Neuronal stem cell (in vitro differentiated cells): ENCODE data around the gene ZDHHC17.

Experiments
- DNase-seq: peaks from one replicate; pipeline ENCODE4 v3.0.0-alpha.2; 2013; ENCODE audit warnings: low spot score
- H2AFZ ChIP-seq: one replicate; pipeline ENCODE4 v1.6.1; 2013; ENCODE audit warnings: mild to moderate bottlenecking, low read length, inconsistent platforms
- H2AK5ac ChIP-seq: 2 replicates; pipeline ENCODE4 v1.6.1; 2013; ENCODE audit warnings: low read depth, mild to moderate bottlenecking, inconsistent platforms, low read length, moderate library complexity, mixed read lengths
- H2BK120ac ChIP-seq: 2 replicates; pipeline ENCODE4 v1.6.1; 2013; ENCODE audit warnings: low read depth, mild to moderate bottlenecking, inconsistent platforms, low read length, moderate library complexity, mixed read lengths
- H2BK12ac ChIP-seq: one replicate; pipeline ENCODE4 v1.6.1; 2013; ENCODE audit warnings: low read length, inconsistent platforms
- H2BK15ac ChIP-seq: 2 replicates; pipeline ENCODE4 v1.6.1; 2013; ENCODE audit warnings: mild to moderate bottlenecking, low read length, inconsistent platforms, mixed read lengths
- H2BK5ac ChIP-seq: one replicate; pipeline ENCODE4 v1.6.1; 2013; ENCODE audit warnings: inconsistent platforms, mild to moderate bottlenecking, low read length, moderate library complexity
- H3K14ac ChIP-seq: one replicate; pipeline ENCODE4 v1.6.1; 2013; ENCODE audit warnings: low read length, inconsistent platforms
- H3K18ac ChIP-seq: 2 replicates; pipeline ENCODE4 v1.6.1; 2013; ENCODE audit warnings: low read length, inconsistent platforms
- H3K23ac ChIP-seq: 2 replicates; pipeline ENCODE4 v1.6.1; 2013; ENCODE audit warnings: low read depth, mild to moderate bottlenecking, mixed read lengths, low read length, inconsistent platforms; ENCODE audit not compliant: poor library complexity
- H3K27ac ChIP-seq: replicated peaks from 3 replicates; pipeline ENCODE4 v1.5.1; 2013; ENCODE audit warnings: low read length, inconsistent platforms
- H3K27me3 ChIP-seq, 3 experiments: 2 replicates each; pipeline ENCODE4 v1.6.1; 2013; ENCODE audit warnings: low read length in 3 of 3, mild to moderate bottlenecking in 2 of 3, inconsistent platforms in 1 of 3, low read depth in 1 of 3, mixed read lengths in 1 of 3, moderate library complexity in 1 of 3; ENCODE audit not compliant: control insufficient read depth in 3 of 3, insufficient read depth in 3 of 3
- H3K36me3 ChIP-seq, 2 donors: replicated peaks in 1 of 2; 2 replicates each; pipeline ENCODE4 v1.6.1; 2013; ENCODE audit warnings: low read length in 2 of 2; ENCODE audit not compliant: control insufficient read depth in 2 of 2, insufficient read depth in 2 of 2
- H3K4ac ChIP-seq: 2 replicates; pipeline ENCODE4 v1.6.1; 2013; ENCODE audit warnings: inconsistent platforms, mild to moderate bottlenecking, low read length, moderate library complexity
- H3K4me1 ChIP-seq, 2 donors: 1 replicate in 1 of 2; 2 replicates in 1 of 2; pipeline ENCODE4 v1.6.1; 2013; ENCODE audit warnings: low read length in 2 of 2, low read depth in 1 of 2; ENCODE audit not compliant: control insufficient read depth in 2 of 2, insufficient read depth in 1 of 2
- H3K4me2 ChIP-seq: one replicate; pipeline ENCODE4 v1.6.1; 2013; ENCODE audit warnings: mild to moderate bottlenecking, low read length, inconsistent platforms; ENCODE audit not compliant: insufficient read depth, poor library complexity, severe bottlenecking
- H3K4me3 ChIP-seq, 2 donors: 2 replicates each; pipeline ENCODE4 v1.5.1; 2013; ENCODE audit warnings: low read length in 2 of 2, mild to moderate bottlenecking in 2 of 2, inconsistent platforms in 1 of 2, moderate library complexity in 1 of 2
- H3K79me1 ChIP-seq: one replicate; pipeline ENCODE4 v1.6.1; 2013; ENCODE audit warnings: low read depth, mild to moderate bottlenecking, inconsistent platforms, low read length, moderate library complexity
- H3K9ac ChIP-seq: one replicate; pipeline ENCODE4 v1.6.1; 2013; ENCODE audit warnings: mild to moderate bottlenecking, low read depth, low read length, inconsistent platforms; ENCODE audit not compliant: poor library complexity
- H3K9me3 ChIP-seq, 2 donors: replicated peaks in 1 of 2; 2 replicates each; pipeline versions ENCODE3 to v1.6.1; 2013; ENCODE audit warnings: low read length in 2 of 2, mild to moderate bottlenecking in 2 of 2, inconsistent platforms in 1 of 2, low read depth in 1 of 2, mixed read lengths in 1 of 2, moderate library complexity in 1 of 2; ENCODE audit not compliant: control insufficient read depth in 2 of 2, insufficient read depth in 1 of 2
- H4K8ac ChIP-seq: one replicate; pipeline ENCODE4 v1.6.1; 2013; ENCODE audit warnings: low read depth, mild to moderate bottlenecking, inconsistent platforms, low read length, moderate library complexity
- H4K91ac ChIP-seq: one replicate; pipeline ENCODE4 v1.6.1; 2013; ENCODE audit warnings: low read length, low read depth, mild to moderate bottlenecking, inconsistent platforms; ENCODE audit not compliant: poor library complexity
- WGBS, 2 donors: extraction: QIAGEN DNeasy Blood & Tissue Kit; methylation state at CpG; one replicate each; pipeline ENCODE4 v1.1.7; 2013; ENCODE audit warnings: missing lambda C conversion rate in 2 of 2, mixed read lengths in 1 of 2; ENCODE audit not compliant: insufficient read length in 2 of 2, insufficient replicate concordance in 1 of 2; ENCODE audit errors: extremely low coverage in 2 of 2; 5-methylcytosine and 5-hydroxymethylcytosine counted together

ZDHHC17 gene

DNA sequence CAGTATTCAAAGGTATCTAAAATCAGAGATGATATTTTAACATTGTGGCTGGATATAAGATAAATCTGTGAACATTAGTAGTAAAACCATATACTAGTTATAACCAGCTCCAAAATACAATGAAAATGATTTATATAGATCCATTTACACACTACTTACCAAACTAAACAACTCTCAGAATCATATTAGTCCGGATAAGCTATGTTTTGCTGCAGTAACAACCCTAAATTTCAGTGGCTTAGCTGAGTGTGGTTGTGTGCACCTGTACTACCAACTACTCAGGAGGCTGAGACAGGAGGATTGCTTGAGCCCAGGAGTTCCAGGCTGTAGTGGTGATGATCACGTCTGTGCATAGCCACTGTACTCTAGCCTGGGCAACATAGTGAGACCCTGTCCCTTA lies 23.8 kb downstream of the ZDHHC17 start:
- no peak overlapping the region for H4K8ac ChIP-seq
- H3K23ac ChIP-seq: no peak overlapping the region
- no peak overlapping the region for H3K18ac ChIP-seq
- H3K79me1 ChIP-seq: peaks cover 1% of the 10 kb centered on the region
- no peaks in the 10 kb centered on the region for H3K27me3 ChIP-seq
- no peak overlapping the region for H2BK12ac ChIP-seq
- H3K4me1 ChIP-seq: peaks cover 0 to 6% of the 10 kb centered on the region in 2 donors
- no peak overlapping the region for H2BK5ac ChIP-seq
- H2BK120ac ChIP-seq: no peak overlapping the region
- no peak overlapping the region for H3K27ac ChIP-seq
- peaks cover 0 to 24% of the 10 kb centered on the region in 2 donors for H3K9me3 ChIP-seq
- H3K4ac ChIP-seq: no peak overlapping the region
- H3K14ac ChIP-seq: no peak overlapping the region
- H4K91ac ChIP-seq: no peak overlapping the region
- no peak for DNase-seq
- no peak overlapping the region for H2BK15ac ChIP-seq
- no peak overlapping the region for H3K9ac ChIP-seq
- WGBS, 2 donors: no CpG with 5 or more reads among the region's 2 CpGs
- no peak overlapping the region for H3K4me2 ChIP-seq
- H3K36me3 ChIP-seq: no peaks in the 10 kb centered on the region
- no peak overlapping the region for H2AK5ac ChIP-seq
- no peak overlapping the region for H3K4me3 ChIP-seq
- H2AFZ ChIP-seq: no peak overlapping the region

DNA sequence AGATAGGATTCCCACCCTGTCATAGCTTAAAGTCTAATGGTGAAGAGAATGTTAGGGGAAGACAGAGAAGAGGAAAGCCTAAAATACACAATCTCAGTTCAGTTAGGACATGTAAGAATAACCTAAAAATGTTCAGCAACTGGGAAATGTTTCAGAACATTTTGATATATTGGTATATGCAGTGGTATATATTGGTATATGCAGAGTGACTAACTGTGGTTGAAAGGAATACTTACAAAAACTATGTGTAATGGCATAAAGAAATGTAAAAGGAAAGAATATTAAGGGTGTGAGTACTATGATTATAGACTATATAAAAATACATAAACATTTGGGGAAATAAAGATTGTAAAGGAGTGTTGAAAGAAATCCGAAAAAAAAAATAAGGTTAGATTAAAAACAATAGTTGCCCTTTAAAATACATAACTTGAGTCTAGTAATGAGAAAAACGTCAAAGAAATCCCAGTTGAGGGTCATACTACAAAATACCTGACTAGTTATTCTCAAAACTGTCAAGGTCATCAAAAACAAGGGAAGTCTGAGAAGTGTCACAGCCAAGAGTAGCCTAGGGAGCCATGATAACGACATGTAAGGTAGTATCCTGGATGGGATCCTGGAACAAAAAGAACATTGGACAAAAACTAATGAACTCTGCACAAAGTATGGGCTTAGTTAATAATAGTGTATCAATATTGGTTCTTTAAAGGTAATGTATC lies 25.6 kb downstream of the ZDHHC17 start:
- H3K27ac ChIP-seq: no peak overlapping the region
- H4K91ac ChIP-seq: no peak overlapping the region
- H3K14ac ChIP-seq: no peak overlapping the region
- no peak overlapping the region for H4K8ac ChIP-seq
- no peak overlapping the region for H3K9ac ChIP-seq
- peaks cover 3% of the 10 kb centered on the region for H3K79me1 ChIP-seq
- DNase-seq: no peak
- H2AFZ ChIP-seq: no peak overlapping the region
- H2BK5ac ChIP-seq: no peak overlapping the region
- no peak overlapping the region for H3K4me3 ChIP-seq
- H3K4ac ChIP-seq: no peak overlapping the region
- no peak overlapping the region for H2BK120ac ChIP-seq
- H3K4me1 ChIP-seq: peaks cover 0 to 3% of the 10 kb centered on the region in 2 donors
- no peak overlapping the region for H2BK15ac ChIP-seq
- H3K23ac ChIP-seq: no peak overlapping the region
- no CpG with 5 or more reads among the region's 3 CpGs for WGBS, 2 donors
- H3K4me2 ChIP-seq: no peak overlapping the region
- H2BK12ac ChIP-seq: no peak overlapping the region
- H2AK5ac ChIP-seq: no peak overlapping the region
- H3K36me3 ChIP-seq: no peaks in the 10 kb centered on the region
- no peak overlapping the region for H3K18ac ChIP-seq
- no peaks in the 10 kb centered on the region for H3K27me3 ChIP-seq
- peaks cover 0 to 20% of the 10 kb centered on the region in 2 donors for H3K9me3 ChIP-seq

DNA sequence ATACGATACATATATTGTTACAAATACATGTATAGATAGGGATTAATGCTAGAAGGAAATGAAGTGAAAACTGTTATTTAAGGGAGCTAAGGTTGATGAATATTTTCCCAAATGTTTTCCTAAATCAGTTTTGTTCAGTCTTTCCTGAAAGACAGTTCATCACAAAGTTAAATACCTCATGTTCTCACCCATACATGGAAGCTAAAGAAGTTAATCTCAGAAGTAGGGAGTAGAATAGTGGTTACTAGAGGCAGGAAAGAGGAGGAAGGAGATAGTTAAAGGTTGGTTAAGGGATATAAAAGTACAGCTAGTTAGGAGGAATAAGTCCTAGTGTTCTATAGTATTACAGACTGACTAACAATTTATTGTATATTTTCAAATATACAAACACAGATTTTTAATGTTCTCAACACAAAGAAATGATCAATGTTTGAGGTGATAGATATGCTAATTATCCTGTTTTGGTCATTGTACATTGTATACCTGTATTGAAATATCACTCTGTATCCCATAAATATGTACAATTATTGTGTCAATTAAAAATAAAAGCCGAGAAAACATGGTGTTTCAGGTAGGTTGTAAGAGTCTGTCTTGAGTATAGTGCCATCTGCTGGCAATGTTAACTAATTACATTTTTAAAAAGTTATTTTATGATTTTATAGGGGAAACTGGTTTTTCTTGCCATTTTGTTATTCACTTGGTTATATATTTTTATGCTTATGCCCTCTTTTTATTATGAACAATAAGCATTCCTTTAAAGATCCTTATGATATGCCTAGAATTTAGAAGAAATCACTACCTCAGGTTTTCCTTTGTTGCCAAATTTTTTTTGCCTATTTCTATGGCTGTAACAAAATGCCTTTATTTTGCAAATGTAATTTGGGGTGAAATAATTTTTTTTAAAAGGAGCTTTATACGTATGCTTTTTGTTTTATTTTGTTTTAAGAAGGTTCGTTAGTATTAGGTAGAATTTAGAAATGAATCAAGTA lies 26.9 kb downstream of the ZDHHC17 start:
- Histone ChIP-seq H3K4me3 (no peak overlapping the region), H3K14ac (no peak overlapping the region), H2BK12ac (no peak overlapping the region), H3K27me3 (no peaks in the 10 kb centered on the region), H2AK5ac (no peak overlapping the region), H2BK120ac (no peak overlapping the region), H3K79me1 (peaks cover 3% of the 10 kb centered on the region), H3K4me1 (no peaks in the 10 kb centered on the region), H3K36me3 (no peaks in the 10 kb centered on the region), H2BK5ac (no peak overlapping the region), H3K4me2 (no peak overlapping the region), H3K27ac (no peak overlapping the region), H2BK15ac (no peak overlapping the region), H3K23ac (no peak overlapping the region), H3K9me3 (peaks cover 0 to 17% of the 10 kb centered on the region in 2 donors), H3K9ac (no peak overlapping the region), H2AFZ (no peak overlapping the region), H4K91ac (no peak overlapping the region), H3K18ac (no peak overlapping the region), H4K8ac (no peak overlapping the region), H3K4ac (no peak overlapping the region)
- DNase-seq: no peak
- 100% methylated on average over 1 to 2 of the region's 4 CpGs for WGBS, 2 donors

DNA sequence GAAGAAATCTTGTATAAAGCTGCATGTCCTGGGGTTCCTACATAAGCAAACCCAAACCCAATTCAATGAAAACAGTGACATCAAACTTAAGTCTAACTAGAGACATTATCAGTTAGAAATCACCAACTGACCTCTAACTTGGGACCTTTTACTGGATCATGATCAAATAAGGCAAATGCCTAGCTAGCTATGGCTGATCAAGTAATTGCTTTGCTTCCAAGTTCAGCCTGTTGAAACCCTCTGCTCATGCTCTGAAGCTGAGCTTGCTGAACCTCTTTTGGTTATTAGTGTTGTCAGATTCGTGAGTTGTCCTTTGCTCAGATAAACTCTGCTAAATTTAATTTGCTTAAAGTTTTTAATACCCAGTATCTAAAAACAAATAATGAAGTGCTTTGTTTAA lies 28.9 kb downstream of the ZDHHC17 start:
- no peak overlapping the region for H2BK15ac ChIP-seq
- DNase-seq: no peak
- H2BK5ac ChIP-seq: no peak overlapping the region
- no peak overlapping the region for H3K18ac ChIP-seq
- no peak overlapping the region for H3K4me3 ChIP-seq
- H3K4me2 ChIP-seq: no peak overlapping the region
- no peak overlapping the region for H4K91ac ChIP-seq
- H3K4ac ChIP-seq: no peak overlapping the region
- H3K36me3 ChIP-seq: peaks cover 0 to 5% of the 10 kb centered on the region in 2 donors
- peaks cover 0 to 5% of the 10 kb centered on the region in 2 donors for H3K9me3 ChIP-seq
- H3K4me1 ChIP-seq: no peaks in the 10 kb centered on the region
- H3K14ac ChIP-seq: no peak overlapping the region
- H2AFZ ChIP-seq: no peak overlapping the region
- no peak overlapping the region for H3K23ac ChIP-seq
- H2BK120ac ChIP-seq: no peak overlapping the region
- H2AK5ac ChIP-seq: no peak overlapping the region
- WGBS, 2 donors: no CpG with 5 or more reads among the region's 1 CpG
- H3K27ac ChIP-seq: no peak overlapping the region
- no peak overlapping the region for H3K9ac ChIP-seq
- no peaks in the 10 kb centered on the region for H3K27me3 ChIP-seq
- no peak overlapping the region for H2BK12ac ChIP-seq
- no peak overlapping the region for H4K8ac ChIP-seq
- peaks cover 2% of the 10 kb centered on the region for H3K79me1 ChIP-seq
